ENCODE measurements around the gene TCF4.

The TCF4 gene

GRCh38 chr18:55296778-55297177 lies 291.2 kb downstream of the TCF4 start:
- H3K4me3 ChIP-seq (ENCODE audit: low read length): no peak overlapping the region
- no peak for DNase-seq (ENCODE audit: low read depth)
- TF ChIP-seq, protein P1, sequence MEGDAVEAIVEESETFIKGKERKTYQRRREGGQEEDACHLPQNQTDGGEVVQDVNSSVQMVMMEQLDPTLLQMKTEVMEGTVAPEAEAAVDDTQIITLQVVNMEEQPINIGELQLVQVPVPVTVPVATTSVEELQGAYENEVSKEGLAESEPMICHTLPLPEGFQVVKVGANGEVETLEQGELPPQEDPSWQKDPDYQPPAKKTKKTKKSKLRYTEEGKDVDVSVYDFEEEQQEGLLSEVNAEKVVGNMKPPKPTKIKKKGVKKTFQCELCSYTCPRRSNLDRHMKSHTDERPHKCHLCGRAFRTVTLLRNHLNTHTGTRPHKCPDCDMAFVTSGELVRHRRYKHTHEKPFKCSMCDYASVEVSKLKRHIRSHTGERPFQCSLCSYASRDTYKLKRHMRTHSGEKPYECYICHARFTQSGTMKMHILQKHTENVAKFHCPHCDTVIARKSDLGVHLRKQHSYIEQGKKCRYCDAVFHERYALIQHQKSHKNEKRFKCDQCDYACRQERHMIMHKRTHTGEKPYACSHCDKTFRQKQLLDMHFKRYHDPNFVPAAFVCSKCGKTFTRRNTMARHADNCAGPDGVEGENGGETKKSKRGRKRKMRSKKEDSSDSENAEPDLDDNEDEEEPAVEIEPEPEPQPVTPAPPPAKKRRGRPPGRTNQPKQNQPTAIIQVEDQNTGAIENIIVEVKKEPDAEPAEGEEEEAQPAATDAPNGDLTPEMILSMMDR (conservative IDR thresholded peaks at IDR 0.05; ENCODE audit: low read length): no peak

DNA sequence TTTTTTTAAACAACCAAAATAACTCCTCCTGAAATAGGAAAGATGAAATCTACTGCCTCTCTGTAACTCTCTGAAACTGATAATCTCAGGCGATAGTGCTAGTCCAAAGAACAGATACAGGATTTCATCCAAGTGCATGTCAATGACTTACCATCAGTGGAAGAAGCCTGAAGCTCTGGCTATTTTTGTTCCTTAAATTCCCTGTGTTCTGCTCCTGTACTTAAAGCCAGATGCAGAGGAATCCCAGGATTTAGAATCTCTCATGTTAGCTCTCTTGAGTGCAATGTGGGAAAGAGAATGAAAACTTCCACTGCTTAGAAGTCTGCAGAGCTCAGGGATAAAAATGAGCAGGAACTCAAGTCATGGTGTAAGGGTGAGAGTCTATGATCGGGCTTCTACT lies 291.9 kb downstream of the TCF4 start:
- TF ChIP-seq, protein P1 (conservative IDR thresholded peaks at IDR 0.05; ENCODE audit: low read length): no peak
- no peak for DNase-seq (ENCODE audit: low read depth)
- H3K4me3 ChIP-seq (ENCODE audit: low read length): no peak overlapping the region

DNA sequence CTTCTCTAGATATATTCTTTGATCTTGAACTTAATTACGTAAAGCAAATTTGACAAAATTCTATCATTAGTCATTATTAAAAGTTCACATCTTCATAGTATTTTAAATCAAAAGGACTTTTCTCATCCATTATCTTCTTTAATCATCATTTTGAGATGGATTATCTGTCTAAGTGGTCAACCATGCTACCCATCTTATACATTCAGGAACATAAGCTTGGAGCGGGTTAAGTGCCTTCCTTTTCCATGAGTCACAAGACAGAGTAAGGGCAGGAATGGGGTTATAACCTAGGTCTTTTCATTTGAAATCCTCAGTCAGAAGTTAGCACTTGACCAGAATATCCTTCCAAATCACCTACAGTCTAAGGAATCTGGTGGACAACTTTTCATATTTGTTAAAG lies 297.1 kb downstream of the TCF4 start:
- H3K4me3 ChIP-seq (ENCODE audit: low read length): no peak overlapping the region
- TF ChIP-seq, protein P1 (conservative IDR thresholded peaks at IDR 0.05; ENCODE audit: low read length): no peak
- peak; percentile 43 for DNase-seq (ENCODE audit: low read depth)

DNA sequence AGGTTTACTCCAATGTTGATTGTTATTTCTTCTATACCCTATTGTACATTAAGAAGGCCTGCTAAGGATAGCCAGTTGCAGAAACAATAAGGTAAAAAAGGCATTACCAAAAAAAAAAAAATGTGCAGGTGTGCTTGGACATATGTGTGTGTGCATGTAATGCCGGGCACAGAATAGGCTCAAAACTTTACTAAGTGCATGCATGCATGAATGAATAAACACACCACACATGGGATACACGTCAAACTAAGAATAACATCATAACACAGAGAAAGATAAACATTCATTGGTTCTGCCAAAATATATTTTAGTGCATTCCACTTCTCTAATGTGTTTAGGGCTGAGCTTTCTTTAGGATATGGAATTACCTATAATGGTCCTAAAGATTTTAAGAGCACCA lies 298.2 kb downstream of the TCF4 start:
- DNase-seq (ENCODE audit: low read depth): no peak
- TF ChIP-seq, protein P1 (conservative IDR thresholded peaks at IDR 0.05; ENCODE audit: low read length): no peak
- H3K4me3 ChIP-seq (ENCODE audit: low read length): no peak overlapping the region

GRCh38 chr18:55289048-55289447 lies 298.9 kb downstream of the TCF4 start:
- TF ChIP-seq, protein P1 (conservative IDR thresholded peaks at IDR 0.05; ENCODE audit: low read length): no peak
- no peak for DNase-seq (ENCODE audit: low read depth)
- no peak overlapping the region for H3K4me3 ChIP-seq (ENCODE audit: low read length)

- no peak for DNase-seq (ENCODE audit: low read depth)
- no peak overlapping the region for H3K4me3 ChIP-seq (ENCODE audit: low read length)
- TF ChIP-seq, protein P1 (conservative IDR thresholded peaks at IDR 0.05; ENCODE audit: low read length): no peak
Measured at GRCh38 chr18:55287935-55288868, 299.8 kb downstream of the TCF4 start.

Data from AG10803 (cell line).